HG03342 (cell line): Measurements from ENCODE around the gene DUSP16.
A peak's percentile ranks its signal among the peaks of the same experiment; 100 is the strongest.
"Not testable (repeated sequence)": the region's sequence is repeated elsewhere in the genome, so short reads cannot be mapped to it uniquely, and the experiment has no call there.

ENCODE experiments used
- ATAC-seq: cut with Tn5 transposase; IDR thresholded peaks from one replicate; pipeline ENCODE4 v1.9.1; 2021; ENCODE audit warnings: mild to moderate bottlenecking, moderate library complexity; ENCODE audit not compliant: unreplicated experiment

DUSP16 gene, protein sequence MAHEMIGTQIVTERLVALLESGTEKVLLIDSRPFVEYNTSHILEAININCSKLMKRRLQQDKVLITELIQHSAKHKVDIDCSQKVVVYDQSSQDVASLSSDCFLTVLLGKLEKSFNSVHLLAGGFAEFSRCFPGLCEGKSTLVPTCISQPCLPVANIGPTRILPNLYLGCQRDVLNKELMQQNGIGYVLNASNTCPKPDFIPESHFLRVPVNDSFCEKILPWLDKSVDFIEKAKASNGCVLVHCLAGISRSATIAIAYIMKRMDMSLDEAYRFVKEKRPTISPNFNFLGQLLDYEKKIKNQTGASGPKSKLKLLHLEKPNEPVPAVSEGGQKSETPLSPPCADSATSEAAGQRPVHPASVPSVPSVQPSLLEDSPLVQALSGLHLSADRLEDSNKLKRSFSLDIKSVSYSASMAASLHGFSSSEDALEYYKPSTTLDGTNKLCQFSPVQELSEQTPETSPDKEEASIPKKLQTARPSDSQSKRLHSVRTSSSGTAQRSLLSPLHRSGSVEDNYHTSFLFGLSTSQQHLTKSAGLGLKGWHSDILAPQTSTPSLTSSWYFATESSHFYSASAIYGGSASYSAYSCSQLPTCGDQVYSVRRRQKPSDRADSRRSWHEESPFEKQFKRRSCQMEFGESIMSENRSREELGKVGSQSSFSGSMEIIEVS

DNA sequence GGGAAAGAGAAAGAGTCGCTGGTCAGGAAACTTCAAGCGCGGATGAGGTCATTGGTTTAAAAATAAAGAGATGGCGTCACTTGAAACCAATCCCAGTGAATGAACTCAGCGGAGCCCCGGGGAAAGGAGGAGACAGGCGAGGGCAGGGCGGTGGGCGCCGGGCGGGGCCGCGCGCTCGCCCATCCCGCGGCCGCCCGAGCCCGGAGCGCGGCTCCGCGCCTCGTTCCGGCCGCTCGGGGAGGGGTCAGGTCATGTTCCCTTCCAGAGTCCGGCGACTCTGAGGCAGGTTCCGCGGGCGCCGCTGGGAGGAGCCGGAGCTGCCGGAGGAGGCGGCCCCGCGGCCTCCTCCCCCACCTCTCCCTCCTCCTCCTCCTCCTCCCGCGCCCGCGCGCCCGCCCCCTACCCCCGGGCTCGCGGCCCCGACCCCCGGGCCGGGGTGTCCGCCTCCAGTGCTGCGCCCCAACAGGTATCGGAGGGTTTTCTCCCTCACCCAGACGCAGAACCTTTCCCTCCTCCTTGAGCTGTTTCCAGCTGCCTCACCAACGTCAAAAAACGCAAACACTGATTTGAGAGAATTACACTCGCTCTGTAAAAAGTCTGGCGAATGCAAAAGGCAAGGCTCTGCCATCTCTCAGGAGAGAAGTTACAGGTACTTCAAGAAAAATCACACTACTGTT lies at the start of gene DUSP16:
Gene DUSP16 (minus strand): TSS at position 279 of the 677 bp plus-strand sequence. CDS start 41,765 bp downstream, outside the sequence.
- peak; percentile 70 for ATAC-seq

DNA sequence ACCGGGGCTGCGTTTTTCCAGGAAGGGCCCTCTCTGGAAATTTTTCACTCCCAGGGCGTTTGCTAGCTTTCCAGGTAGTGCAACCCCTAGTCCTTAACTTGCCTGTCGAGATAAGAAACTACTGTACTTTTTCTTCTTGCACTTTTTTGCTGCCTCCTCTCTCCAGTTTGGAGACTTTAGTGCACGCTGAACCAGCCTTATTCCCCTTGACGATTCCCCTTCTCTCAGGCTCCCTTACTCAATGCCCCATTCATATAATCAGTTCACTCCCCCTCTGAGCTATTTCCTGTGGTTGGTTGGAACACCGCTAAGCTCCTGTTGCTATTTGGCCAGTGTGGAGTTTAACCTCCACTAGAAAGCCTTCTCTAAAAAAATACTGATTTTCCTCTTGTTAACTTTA lies 49.7 kb upstream of the DUSP16 start:
- ATAC-seq = no peak

DNA sequence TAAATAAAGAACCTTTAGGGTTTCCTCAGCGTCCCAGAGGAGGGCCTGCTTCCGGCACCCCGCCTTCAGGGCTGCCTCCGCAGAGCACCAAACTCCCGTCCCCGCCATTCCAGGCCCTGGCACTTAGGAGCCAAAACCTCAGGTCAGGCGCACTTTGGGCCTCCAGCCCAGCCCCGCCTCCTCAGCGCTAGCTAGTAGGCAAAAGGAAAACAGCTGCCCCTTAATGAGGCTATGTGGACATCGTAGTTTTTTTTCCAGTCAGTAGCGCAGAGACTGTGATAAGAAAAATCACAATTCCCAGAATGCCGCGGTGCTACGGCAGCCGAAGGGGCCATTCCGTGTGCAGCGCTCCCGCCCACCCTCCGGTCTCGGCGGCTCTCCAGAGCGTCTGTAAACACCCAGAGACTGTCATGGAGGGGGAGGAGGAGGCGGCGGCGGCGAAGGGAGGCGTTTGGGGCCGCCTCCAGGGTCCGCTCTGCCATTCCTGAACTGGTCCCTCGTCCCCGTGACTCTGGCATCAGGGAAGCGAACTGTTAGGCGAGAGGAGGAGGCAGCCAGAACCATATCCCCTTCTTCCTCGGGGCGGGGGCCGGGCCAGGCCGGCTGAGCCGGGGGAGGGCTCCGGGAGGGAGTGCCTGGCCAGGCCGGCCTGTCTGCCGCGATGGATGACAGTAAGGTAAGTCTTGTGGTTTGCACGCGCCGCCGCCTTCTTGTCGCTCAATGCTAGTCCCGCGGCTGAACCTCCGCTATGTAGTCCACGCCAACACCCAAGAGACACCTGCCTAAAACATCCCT lies 49.0 kb upstream of the DUSP16 start, which contains the start of gene CREBL2:
Gene CREBL2 (plus strand): TSS at position 365 of the 795 bp plus-strand sequence. CDS start 297 bp downstream, at position 662.
- peak; percentile 75 for ATAC-seq

DNA sequence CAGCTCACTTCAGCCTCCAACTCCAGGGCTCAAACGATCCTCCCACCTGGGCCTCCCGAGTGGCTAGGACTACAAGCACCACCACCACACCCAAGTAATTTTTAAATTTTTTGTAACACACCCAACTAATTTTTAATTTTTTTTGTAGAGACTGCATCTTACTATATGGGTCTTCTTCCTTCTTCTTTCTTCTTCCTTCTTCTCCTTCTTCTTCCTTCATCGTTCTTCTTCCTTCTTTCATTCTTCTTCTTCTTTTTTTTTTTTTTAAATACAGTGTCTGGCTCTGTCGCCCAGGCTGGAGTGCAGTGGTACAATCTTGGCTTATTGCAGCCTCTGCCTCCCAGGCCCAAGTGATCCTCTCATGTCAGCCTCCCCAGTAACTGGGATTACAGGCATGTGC lies 48.0 kb upstream of the DUSP16 start:
- ATAC-seq = no peak

DNA sequence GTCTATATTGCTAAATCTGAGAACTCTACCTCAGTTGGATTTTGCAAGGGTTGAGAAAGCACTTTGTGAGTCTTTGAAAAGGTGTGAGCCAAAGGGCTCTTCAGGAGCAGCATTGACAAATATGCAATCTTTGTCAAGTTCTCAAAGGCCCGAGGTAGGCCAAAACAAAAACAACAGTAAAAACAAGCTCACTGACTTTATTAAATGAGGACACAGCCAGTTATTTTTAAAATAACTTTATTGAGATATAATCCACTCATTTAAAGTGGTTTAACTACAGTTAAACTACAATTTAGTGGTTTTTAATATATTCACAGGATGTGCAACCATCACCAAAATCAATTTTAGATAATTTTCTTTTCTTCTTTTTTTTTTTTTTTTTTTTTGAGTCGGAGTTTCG lies 47.0 kb upstream of the DUSP16 start:
- no peak for ATAC-seq

DNA sequence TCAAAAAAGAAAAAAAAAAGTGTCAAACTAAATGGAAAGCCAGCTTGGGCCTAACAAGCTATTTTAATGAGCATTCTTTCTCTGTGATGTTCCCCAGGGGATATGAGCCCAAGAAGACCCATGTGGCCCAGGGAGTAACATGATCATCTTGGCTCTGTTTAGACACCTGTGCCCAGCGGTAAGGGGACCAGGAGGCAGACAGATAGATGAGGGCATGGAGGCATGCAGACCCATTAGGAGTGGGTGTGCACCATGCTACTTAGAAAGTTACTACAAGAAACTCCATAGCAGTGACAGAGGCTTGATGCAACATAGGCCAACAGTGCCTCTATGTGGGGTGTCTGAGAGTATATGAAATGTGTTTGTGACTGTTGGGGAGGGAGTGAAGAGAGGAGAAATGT lies 45.9 kb upstream of the DUSP16 start:
- no peak for ATAC-seq

DNA sequence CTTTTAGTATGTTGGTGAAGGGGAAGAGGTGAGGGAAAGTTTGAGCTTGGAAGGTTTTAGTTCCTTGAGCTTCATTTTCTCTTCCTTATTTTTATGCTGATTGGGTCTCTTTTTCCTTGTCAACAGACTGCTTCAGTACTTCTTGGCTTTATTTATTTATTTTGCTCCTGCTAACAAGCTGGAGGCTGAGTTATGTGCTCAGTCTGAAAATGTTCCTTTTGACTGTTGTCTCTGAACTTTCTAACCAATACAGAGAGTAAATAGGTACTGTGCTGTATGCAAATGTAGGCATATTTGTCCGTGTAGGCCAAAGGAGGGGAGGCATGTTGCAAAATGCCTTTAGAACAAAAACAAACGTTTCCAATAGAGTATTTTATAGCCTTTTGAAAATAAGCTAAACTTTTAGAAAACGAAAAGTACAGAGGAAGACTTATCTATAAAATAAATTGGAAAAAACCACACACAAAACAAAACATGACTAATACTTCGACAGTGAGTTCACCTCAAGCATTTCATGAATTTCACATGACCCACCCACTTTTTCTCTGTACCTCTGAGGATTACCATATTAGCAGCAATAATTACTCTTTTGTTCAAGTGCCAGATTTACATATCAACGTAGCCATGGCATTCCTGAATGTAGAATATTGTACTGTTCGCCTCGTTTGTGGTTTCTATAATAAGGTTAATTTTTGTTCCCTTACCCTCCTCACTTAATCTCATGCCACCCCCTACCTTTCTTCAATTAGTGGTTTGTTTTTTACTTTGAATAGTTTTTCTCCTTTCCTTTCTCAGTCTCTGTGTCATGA lies 44.3 kb upstream of the DUSP16 start:
- ATAC-seq = peak; percentile 38

DNA sequence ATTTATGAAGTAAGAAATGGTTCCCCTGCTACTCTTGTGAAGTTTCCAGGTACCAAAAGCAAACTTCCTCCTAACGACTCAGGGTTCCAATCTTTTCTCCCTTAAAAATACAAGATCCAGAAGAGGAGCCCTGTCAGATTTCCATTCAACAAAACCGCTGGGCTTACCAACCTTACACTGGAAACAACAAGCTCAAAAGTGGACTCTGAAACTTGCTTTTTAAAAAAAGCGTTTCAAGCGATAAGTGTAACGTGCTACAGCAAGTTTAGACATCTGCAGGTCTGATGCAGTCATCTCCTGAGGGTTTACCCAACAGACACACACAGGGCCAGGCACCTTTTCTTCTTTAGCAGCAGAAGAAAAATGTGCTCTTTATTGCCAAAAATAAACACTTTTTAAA lies 42.1 kb upstream of the DUSP16 start:
- no peak for ATAC-seq

DNA sequence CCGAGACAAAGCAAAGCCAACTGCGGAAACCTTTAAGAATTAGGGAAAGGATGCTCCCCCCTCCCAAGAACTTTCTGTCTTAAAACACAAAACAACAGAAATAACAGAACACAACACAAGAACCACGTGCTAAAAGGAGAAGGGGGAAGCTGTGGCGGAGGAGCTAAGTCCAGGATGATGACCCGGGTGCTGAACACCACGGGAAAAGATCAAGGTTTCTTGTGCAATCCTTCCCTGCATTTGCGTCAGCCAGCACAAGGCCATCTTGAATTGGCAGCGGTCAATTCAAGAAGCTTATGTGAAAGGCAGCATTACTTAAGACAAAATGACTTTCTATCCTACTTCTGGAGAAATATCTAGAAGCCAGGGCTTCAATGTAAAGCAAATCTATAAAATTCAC lies 38.0 kb upstream of the DUSP16 start:
- ATAC-seq = no peak

DNA sequence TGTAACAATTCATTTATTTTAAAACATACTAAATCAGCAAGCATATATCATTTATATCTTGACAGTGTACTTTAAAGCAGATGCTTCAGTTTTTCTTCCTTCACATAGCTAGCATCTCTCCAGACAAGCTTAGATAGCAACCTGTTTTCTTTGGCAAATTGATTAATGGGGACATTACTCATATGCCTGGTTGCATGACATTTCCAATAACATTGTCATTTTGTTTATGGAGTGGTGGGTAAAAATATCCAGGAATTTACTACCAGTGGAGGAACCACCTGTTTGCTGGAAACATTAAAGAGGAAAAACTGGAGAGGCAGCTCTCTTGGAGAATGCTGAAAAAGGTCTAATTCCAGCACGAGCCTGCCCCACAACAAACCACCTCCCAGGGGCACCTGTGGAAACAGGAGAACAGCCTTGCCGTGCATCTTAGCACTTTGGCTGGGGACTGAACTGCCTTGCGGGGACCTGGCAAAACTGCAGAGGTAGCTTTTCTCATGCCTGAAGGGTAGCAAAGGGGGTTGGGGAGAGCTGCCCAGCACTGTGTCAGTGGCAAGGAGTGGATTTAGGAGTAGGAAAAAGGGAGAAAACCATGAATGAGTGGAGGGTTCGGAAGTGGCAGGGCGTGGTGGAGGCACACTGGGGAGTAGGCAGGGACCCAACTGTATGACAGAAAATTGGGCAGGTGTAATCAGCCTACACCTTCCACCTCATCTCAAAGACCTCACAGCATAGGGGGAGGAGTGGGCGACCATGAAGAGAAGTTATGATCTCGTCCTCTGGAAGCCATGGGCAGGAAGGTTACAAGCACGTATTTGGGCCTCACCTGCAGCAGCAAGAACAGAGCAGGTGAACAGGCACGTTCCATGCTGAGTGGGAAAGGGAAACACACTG lies 37.3 kb upstream of the DUSP16 start:
- ATAC-seq = no peak

DNA sequence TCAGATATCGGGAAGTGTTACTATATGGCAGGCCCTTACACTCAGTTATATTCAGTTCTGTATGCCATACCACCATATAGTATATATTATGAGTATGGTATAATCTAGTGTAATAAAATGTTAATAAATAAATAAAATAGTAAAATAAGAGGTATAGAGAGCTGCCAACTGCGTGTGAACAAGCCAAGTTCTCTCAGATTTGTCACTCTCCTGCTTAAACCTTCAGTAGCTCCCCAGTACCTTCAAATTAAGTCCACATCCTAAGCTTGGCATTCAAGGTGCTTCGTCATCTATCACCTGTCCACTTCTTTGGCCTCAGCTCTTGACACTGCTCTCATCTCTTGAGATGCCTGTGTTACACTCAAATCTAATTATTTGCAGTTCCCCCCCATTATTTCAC lies 36.2 kb upstream of the DUSP16 start:
- no peak for ATAC-seq

DNA sequence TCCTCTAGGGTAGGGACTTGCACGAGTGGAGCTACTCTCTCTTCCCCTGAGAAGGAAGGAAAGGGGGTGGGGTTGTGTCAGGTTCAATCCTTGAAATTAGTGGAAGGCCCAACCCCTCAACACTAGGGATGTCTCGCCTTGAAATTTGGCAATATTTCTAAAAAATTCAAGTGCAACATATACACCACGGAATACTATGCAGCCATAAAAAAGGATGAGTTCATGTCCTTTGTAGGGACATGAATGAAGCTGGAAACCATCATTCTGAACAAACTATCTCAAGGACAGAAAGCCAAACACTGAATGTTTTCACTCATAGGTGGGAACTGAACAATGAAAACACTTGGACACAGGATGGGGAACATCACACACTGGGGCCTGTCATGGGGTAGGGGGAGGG lies 33.9 kb upstream of the DUSP16 start:
- ATAC-seq = not testable (repeated sequence)

DNA sequence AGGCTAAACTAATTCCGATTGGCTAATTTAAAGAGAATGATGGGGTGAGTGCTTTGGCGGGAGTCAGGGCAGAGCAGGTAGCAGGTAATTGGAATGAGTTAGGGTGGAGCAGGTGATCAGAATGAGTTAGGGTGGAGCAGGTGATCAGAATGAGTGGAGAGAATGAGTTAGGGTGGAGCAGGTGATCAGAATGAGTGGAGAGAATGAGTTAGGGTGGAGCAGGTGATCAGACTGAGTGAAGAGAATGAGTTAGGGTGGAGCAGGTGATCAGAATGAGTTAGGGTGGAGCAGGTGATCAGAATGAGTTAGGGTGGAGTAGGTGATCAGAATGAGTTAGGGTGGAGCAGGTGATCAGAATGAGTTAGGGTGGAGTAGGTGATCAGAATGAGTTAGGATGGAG lies 33.3 kb upstream of the DUSP16 start:
- not testable (repeated sequence) for ATAC-seq

DNA sequence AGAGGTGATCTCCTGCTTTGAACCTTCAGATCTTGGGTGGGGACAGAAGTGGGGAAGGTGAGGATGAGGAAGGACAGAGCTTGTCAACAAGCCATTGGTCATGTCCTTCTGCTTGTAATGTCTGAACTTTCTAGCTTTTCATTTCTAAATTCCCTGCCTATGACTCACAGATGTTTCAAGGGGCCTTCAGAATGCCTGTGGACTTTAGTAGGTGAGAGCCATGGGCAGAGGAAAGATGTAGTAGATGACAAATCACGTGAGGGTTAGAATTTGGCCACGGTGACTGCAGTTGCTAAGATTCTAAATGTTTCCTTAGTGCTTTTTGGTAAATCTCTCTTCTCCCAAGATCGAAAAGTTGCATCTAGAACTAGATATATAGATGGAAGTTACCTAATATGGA lies 30.3 kb upstream of the DUSP16 start:
- no peak for ATAC-seq

DNA sequence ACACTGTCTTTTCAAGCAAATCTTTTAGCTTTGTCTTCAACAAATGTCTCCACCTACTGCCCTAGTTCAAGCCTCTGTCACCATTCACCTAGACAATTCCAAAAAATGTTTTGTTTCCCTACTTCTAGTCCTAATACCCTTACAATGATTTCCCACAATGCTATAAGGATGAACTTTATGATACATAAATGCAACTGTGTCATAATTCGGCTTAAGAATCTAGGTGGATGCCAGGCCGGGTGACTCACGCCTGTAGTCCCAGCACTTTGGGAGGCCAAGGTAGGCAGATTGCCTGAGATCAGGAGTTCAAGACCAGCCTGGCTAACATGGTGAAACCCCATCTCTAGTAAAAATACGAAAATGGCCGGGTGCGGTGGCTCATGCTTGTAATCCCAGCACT lies 28.3 kb upstream of the DUSP16 start:
- no peak for ATAC-seq

DNA sequence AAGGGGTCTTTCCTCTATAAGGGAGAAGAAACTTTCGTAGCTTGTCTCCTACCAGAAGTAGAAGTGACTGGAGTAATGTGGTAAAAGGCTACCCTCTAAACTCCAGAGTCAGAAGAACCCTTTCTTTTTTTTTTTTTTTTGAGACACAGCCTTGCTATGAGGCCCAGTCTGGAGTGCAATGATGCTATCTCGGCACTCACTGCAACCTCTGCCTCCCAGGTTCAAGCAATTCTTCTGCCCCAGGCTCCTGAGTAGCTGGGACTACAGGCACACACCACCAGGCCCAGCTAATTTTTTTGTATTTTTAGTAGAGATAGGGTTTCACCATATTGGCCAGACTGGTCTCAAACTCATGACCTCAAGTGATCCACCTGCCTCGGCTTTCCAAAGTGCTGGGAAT lies 25.8 kb upstream of the DUSP16 start:
- not testable (repeated sequence) for ATAC-seq

DNA sequence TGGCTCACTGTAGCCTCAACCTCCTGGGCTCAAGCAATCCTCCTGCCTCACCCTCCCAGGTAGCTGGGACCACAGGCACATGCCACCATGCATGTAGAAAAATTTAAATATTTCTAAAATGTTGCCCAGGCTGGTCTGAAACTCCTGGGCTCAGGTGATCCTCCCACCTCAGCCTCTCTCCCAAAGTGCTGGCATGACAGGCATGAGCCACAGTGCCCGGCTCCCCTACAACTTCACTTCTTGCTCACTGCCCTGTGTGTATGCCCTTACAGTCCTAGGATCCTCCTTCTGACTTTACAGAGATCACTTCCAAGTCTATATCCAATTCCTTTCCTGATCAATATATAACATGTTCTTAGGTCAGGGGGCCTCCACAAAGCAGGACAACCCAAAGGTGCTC lies 25.2 kb upstream of the DUSP16 start:
- no peak for ATAC-seq

DNA sequence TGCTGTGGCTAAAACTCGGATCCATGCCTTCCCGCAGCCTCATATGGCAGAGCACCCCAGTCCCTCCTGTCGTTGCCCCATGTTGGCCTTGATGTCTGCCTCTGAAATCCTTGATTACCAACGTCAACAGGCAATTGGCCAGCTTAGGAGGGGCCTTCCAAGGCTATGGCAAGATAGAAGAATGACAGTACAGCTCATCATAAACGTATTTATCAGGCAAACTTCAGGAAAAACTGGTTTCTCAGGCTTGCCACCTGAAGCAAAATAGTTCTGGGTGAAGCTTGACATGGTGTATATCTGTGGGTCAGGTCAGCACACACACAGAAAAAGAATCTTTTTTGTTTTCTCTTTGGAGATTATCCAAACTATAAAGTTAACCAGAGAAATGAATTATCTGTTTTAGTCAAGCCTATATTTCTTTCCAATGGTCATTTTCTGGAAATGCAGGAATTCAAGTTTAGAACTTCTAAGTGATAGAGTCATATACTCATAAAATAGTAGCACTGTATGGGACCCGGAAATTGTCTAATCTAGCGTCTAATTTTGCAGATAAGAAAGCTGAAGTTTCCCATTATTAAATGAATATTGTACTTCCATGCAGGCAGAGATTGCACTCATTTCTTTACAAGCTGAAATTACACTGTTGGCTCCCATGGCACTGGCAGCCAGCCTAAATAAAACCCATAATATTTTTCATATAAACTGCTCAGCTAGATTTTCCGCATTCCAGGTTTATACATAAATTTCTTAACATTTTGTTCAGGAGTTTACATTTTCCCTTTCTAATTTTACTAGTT lies 24.4 kb upstream of the DUSP16 start:
- no peak for ATAC-seq
